PC-3 (cell line): Measurements from ENCODE around the gene MRC1. TPM values are rescaled to one million over a fixed set of nuclear protein-coding genes. Genes with fewer than 3 reads are reported as not detected.
"Not testable (repeated sequence)": the region's sequence is repeated elsewhere in the genome, so short reads cannot be mapped to it uniquely, and the experiment has no call there.

ENCODE experiments used
- ATAC-seq: fragments of 200-7000 bp; cut with Tn5 transposase; 2 replicates; pipeline ENCODE4 v1.9.1; 2020; ENCODE audit warnings: mild to moderate bottlenecking, moderate library complexity
- BruUV-seq: library from RNA; stranded (reverse); fragments of 400-500 nt; replicated peaks from 2 replicates; lab custom pipeline; 2021; lab: Mats Ljungman, UMichigan
- CTCF ChIA-PET: fragments of 300-600 bp; sonication (Branson Sonifier 250); formaldehyde crosslinking; loops from one replicate; lab custom pipeline; 2022; ENCODE audit warnings: antibody characterized with exemption; lab: Charles Lee
- POLR2A ChIA-PET: fragments of 300-600 bp; sonication (Branson Sonifier 250); formaldehyde crosslinking; loops from one replicate; lab custom pipeline; 2022; ENCODE audit warnings: antibody characterized with exemption; ENCODE audit not compliant: unreplicated experiment; lab: Charles Lee
- DNase-seq: peaks from one replicate; pipeline ENCODE4 v3.0.0-alpha.2; 2015
- H2AFZ ChIP-seq: fragments of 300-600 bp; sonication (generic); 2 replicates; pipeline ENCODE4 v1.6.0; 2016; ENCODE audit warnings: antibody characterized with exemption, low read length
- H3F3A ChIP-seq: fragments of 300-600 bp; sonication (generic); one replicate; pipeline ENCODE4 v1.6.0; 2017; ENCODE audit warnings: antibody characterized with exemption, low read length, control low read depth, mild to moderate bottlenecking; ENCODE audit not compliant: unreplicated experiment
- H3K27ac ChIP-seq: fragments of 300-600 bp; sonication (generic); 2 replicates; pipeline ENCODE4 v1.5.1; 2016; ENCODE audit warnings: mild to moderate bottlenecking, low read length
- H3K27me3 ChIP-seq: fragments of 300-600 bp; sonication (generic); 2 replicates; pipeline ENCODE4 v1.6.1; 2016; ENCODE audit warnings: low read length, mixed read lengths
- H3K36me3 ChIP-seq: fragments of 300-600 bp; sonication (generic); 2 replicates; pipeline ENCODE4 v1.6.1; 2016; ENCODE audit warnings: low read depth, mixed run types, low read length, mixed read lengths
- H3K4me1 ChIP-seq: fragments of 300-600 bp; sonication (generic); 2 replicates; pipeline ENCODE4 v1.5.1; 2016; ENCODE audit warnings: low read length; ENCODE audit not compliant: insufficient read depth
- H3K4me2 ChIP-seq: fragments of 300-600 bp; sonication (generic); 2 replicates; pipeline ENCODE4 v1.6.0; 2016; ENCODE audit warnings: low read length
- H3K4me3 ChIP-seq: fragments of 300-600 bp; sonication (generic); 2 replicates; pipeline ENCODE4 v1.5.1; 2016; ENCODE audit warnings: mild to moderate bottlenecking, low read length, mixed read lengths
- H3K79me2 ChIP-seq: fragments of 300-600 bp; sonication (generic); 2 replicates; pipeline ENCODE4 v1.6.1; 2017; ENCODE audit warnings: low read length, mixed read lengths
- H3K9ac ChIP-seq: fragments of 300-600 bp; sonication (generic); 2 replicates; pipeline ENCODE4 v1.6.0; 2016; ENCODE audit warnings: mild to moderate bottlenecking, low read length
- H3K9me2 ChIP-seq: fragments of 300-600 bp; sonication (generic); replicated peaks from 2 replicates; pipeline ENCODE4 v1.6.1; 2016; ENCODE audit warnings: mixed run types, low read length, mixed read lengths
- H3K9me3 ChIP-seq: fragments of 300-600 bp; sonication (generic); 2 replicates; pipeline ENCODE4 v1.6.1; 2016; ENCODE audit warnings: low read length, mixed read lengths
- H4K20me1 ChIP-seq: fragments of 300-600 bp; sonication (generic); 2 replicates; pipeline ENCODE4 v1.6.1; 2016; ENCODE audit warnings: low read length, mixed read lengths
- CTCF ChIP-seq: fragments of 300-600 bp; sonication (generic); conservative IDR thresholded peaks from 2 replicates; pipeline ENCODE4 v1.5.1; 2017; ENCODE audit warnings: antibody characterized with exemption, low read depth, mild to moderate bottlenecking, low read length
- EZH2 ChIP-seq: fragments of 300-600 bp; sonication (generic); IDR thresholded peaks from one replicate; pipeline ENCODE4 v1.6.1; 2017; ENCODE audit warnings: antibody characterized with exemption, mild to moderate bottlenecking, low read length; ENCODE audit not compliant: unreplicated experiment
- EZH2phosphoT487 ChIP-seq: fragments of 300-600 bp; sonication (generic); IDR thresholded peaks from 2 replicates; pipeline ENCODE4 v1.6.1; 2018; ENCODE audit warnings: mild to moderate bottlenecking, antibody characterized with exemption, low read length, borderline replicate concordance
- intact Hi-C: fragments of 100-400 bp; cut with micrococcal nuclease; formaldehyde crosslinking; loops from 2 replicates; pipeline ENCODE4 v1.9.0; 2023
- total RNA-seq: library from RNA; depleted of rRNA; stranded (reverse); fragments of >200 nt; gene quantifications from 2 replicates; pipeline ENCODE4 v1.2.3, GENCODE V29; 2014

MRC1 gene
- total RNA-seq, 1 experiment from 2014 or later = not detected

- Histone ChIP-seq H3K27me3 (no peaks in the 10 kb centered on the region), H3K9me2 (no peaks in the 10 kb centered on the region), H3K9ac (no peak overlapping the region), H2AFZ (no peak overlapping the region), H3K79me2 (no peaks in the 10 kb centered on the region), H3K27ac (no peak overlapping the region), H3K9me3 (no peaks in the 10 kb centered on the region), H3K4me1 (no peaks in the 10 kb centered on the region), H3K4me2 (no peak overlapping the region), H3K4me3 (no peak overlapping the region), H3F3A (no peaks in the 10 kb centered on the region), H4K20me1 (no peaks in the 10 kb centered on the region), H3K36me3 (no peaks in the 10 kb centered on the region)
- TF ChIP-seq CTCF = no peak
- TF ChIP-seq EZH2 = no peak
- no peak for TF ChIP-seq EZH2phosphoT487
- CTCF ChIA-PET = no interaction called here
- no TSS peak for BruUV-seq
- ATAC-seq (no peak), DNase-seq (no peak)
- intact Hi-C loops = no loop called here
- POLR2A ChIA-PET = interaction anchor here (0.7 kb wide), 1 partner anchor 20 kb away, joined by 3 read pairs; no protein-coding TSS in a partner anchor
These were observed 141.6 kb downstream of the MRC1 start for GRCh38 chr10:17950726-17951125.

GRCh38 chr10:17951868-17952371 lies 142.8 kb downstream of the MRC1 start, which contains the start of gene SLC39A12:
TSS of gene SLC39A12 (plus strand) at chr10:17951918. CDS start at chr10:17953277, 1,359 bp downstream.
- no peaks in the 10 kb centered on the region for H3F3A ChIP-seq
- H3K9me3 ChIP-seq = no peaks in the 10 kb centered on the region
- H3K4me3 ChIP-seq = no peak within 1 kb of the TSS
- ChIA-PET CTCF (no interaction called here), POLR2A (no interaction called here)
- no peak within 1 kb of the TSS for H3K27ac ChIP-seq
- H3K4me1 ChIP-seq = no peaks in the 10 kb centered on the region
- H3K4me2 ChIP-seq = no peak within 1 kb of the TSS
- no peaks in the 10 kb centered on the region for H3K9me2 ChIP-seq
- BruUV-seq = no TSS peak
- no peaks in the 10 kb centered on the region for H3K79me2 ChIP-seq
- intact Hi-C loops = no loop called here
- no peak within 1 kb of the TSS for H3K9ac ChIP-seq
- DNase-seq (peak; percentile 22), ATAC-seq (no peak)
- no peak for TF ChIP-seq CTCF
- H2AFZ ChIP-seq = no peak within 1 kb of the TSS
- no peaks in the 10 kb centered on the region for H3K27me3 ChIP-seq
- no peaks in the 10 kb centered on the region for H4K20me1 ChIP-seq
- no peaks in the 10 kb centered on the region for H3K36me3 ChIP-seq

GRCh38 chr10:17954372-17954771 lies 145.2 kb downstream of the MRC1 start:
- H3K36me3 ChIP-seq, H3F3A ChIP-seq, H3K9me3 ChIP-seq, H3K4me3 ChIP-seq, H3K4me2 ChIP-seq, H3K9ac ChIP-seq, CTCF ChIA-PET, DNase-seq, intact Hi-C loops, H3K4me1 ChIP-seq, H3K27me3 ChIP-seq, H3K79me2 ChIP-seq, POLR2A ChIA-PET, ATAC-seq, BruUV-seq, H4K20me1 ChIP-seq, H3K9me2 ChIP-seq, H3K27ac ChIP-seq, H2AFZ ChIP-seq: not testable (repeated sequence)
